Smooth muscle cell (in vitro differentiated cells): Measurements from ENCODE around the gene LINGO3. TPM values are rescaled to one million over a fixed set of nuclear protein-coding genes. Genes with fewer than 3 reads are reported as not detected.

Experiments
- DNase-seq: peaks from one replicate; lab custom pipeline; 2025; ENCODE audit not compliant: unreplicated experiment; lab: John Stamatoyannopoulos, UW
- H2AFZ ChIP-seq: fragments of 200-600 bp; sonication (generic); 2 replicates; pipeline ENCODE4 v1.6.0; 2016; ENCODE audit warnings: antibody characterized with exemption, low read depth, mild to moderate bottlenecking
- H3F3A ChIP-seq: fragments of 200-600 bp; sonication (generic); 2 replicates; pipeline ENCODE4 v1.6.0; 2017; ENCODE audit warnings: antibody characterized with exemption, low read depth
- H3K27ac ChIP-seq: fragments of 200-600 bp; sonication (generic); 2 replicates; pipeline ENCODE4 v1.5.1; 2016; ENCODE audit warnings: low read depth, mild to moderate bottlenecking
- H3K27me3 ChIP-seq: fragments of 200-600 bp; sonication (generic); 2 replicates; pipeline ENCODE4 v1.6.1; 2016; ENCODE audit warnings: low read depth, mild to moderate bottlenecking
- H3K36me3 ChIP-seq: fragments of 200-600 bp; sonication (generic); 2 replicates; pipeline ENCODE4 v1.5.1; 2016; ENCODE audit warnings: low read depth
- H3K4me1 ChIP-seq: fragments of 200-600 bp; sonication (generic); 2 replicates; pipeline ENCODE4 v1.5.1; 2016; ENCODE audit warnings: low read depth
- H3K4me2 ChIP-seq: fragments of 200-600 bp; sonication (generic); 2 replicates; pipeline ENCODE4 v1.6.0; 2016; ENCODE audit warnings: mild to moderate bottlenecking
- H3K4me3 ChIP-seq: fragments of 200-600 bp; sonication (generic); 2 replicates; pipeline ENCODE4 v1.5.1; 2016; ENCODE audit warnings: mild to moderate bottlenecking
- H3K79me2 ChIP-seq: fragments of 200-600 bp; sonication (generic); 2 replicates; pipeline ENCODE4 v1.6.0; 2016; ENCODE audit warnings: low read depth, mild to moderate bottlenecking
- H3K9ac ChIP-seq: fragments of 200-600 bp; sonication (generic); 2 replicates; pipeline ENCODE4 v1.6.0; 2016; ENCODE audit warnings: low read depth
- H3K9me3 ChIP-seq: fragments of 200-600 bp; sonication (generic); replicated peaks from 2 replicates; pipeline ENCODE4 v1.5.1; 2016; ENCODE audit warnings: low read depth
- H4K20me1 ChIP-seq: fragments of 200-600 bp; sonication (generic); 2 replicates; pipeline ENCODE4 v1.6.0; 2016; ENCODE audit warnings: low read depth
- CTCF ChIP-seq: fragments of 200-600 bp; sonication (generic); IDR thresholded peaks from 2 replicates; pipeline ENCODE4 v1.5.1; 2017; ENCODE audit warnings: borderline replicate concordance, mild to moderate bottlenecking, antibody characterized with exemption; ENCODE audit not compliant: insufficient read depth, poor library complexity, severe bottlenecking
- WGBS: methylation state at CpG from one replicate; pipeline ENCODE4 v1.1.7; 2016; ENCODE audit warnings: low lambda C conversion rate; 5-methylcytosine and 5-hydroxymethylcytosine counted together
- polyA plus RNA-seq: library from polyadenylated mRNA; unstranded; fragments of >200 nt; fragmentation: Nextera tagmentation; extraction: Ambion mirVana; gene quantifications from 2 replicates; pipeline ENCODE4 v1.2.1, GENCODE V29; 2016
- total RNA-seq: library from RNA; depleted of rRNA; stranded (reverse); fragments of >200 nt; gene quantifications from 2 replicates; pipeline ENCODE4 v1.2.3, GENCODE V29; 2014

Gene LINGO3
- total and polyA plus RNA-seq, 2 experiments from 2014 or later: 0.31 TPM; not detected in 1

GRCh38 chr19:2354670-2355069, 46.7 kb upstream of the LINGO3 start:
- Histone ChIP-seq H3K4me2 (no peak overlapping the region), H3K27me3 (peaks cover 10% of the 10 kb centered on the region), H3K27ac (no peak overlapping the region), H4K20me1 (no peaks in the 10 kb centered on the region), H2AFZ (no peak overlapping the region), H3K79me2 (no peaks in the 10 kb centered on the region), H3K36me3 (no peaks in the 10 kb centered on the region), H3K9me3 (no peaks in the 10 kb centered on the region), H3F3A (no peaks in the 10 kb centered on the region), H3K4me3 (no peak overlapping the region), H3K9ac (no peak overlapping the region), H3K4me1 (no peaks in the 10 kb centered on the region)
- TF ChIP-seq CTCF: no peak
- DNase-seq: no peak
- WGBS: 93% methylated on average over 16 of the region's 17 CpGs

GRCh38 chr19:2353887-2354592, 46.1 kb upstream of the LINGO3 start:
- Histone ChIP-seq H3F3A (no peaks in the 10 kb centered on the region), H3K9ac (no peak overlapping the region), H3K4me1 (no peaks in the 10 kb centered on the region), H3K4me2 (no peak overlapping the region), H4K20me1 (no peaks in the 10 kb centered on the region), H3K79me2 (no peaks in the 10 kb centered on the region), H3K27me3 (peaks cover 4% of the 10 kb centered on the region), H3K9me3 (no peaks in the 10 kb centered on the region), H3K36me3 (no peaks in the 10 kb centered on the region), H3K4me3 (no peak overlapping the region), H2AFZ (no peak overlapping the region), H3K27ac (no peak overlapping the region)
- no peak for DNase-seq
- TF ChIP-seq CTCF: no peak
- 96% methylated on average over 32 of the region's 34 CpGs for WGBS

GRCh38 chr19:2353159-2353886, 45.4 kb upstream of the LINGO3 start:
- no peak for DNase-seq
- Histone ChIP-seq H3K9me3 (no peaks in the 10 kb centered on the region), H3K27ac (no peak overlapping the region), H4K20me1 (no peaks in the 10 kb centered on the region), H3K4me3 (no peak overlapping the region), H3K79me2 (no peaks in the 10 kb centered on the region), H3K9ac (no peak overlapping the region), H3K4me1 (no peaks in the 10 kb centered on the region), H3K27me3 (no peaks in the 10 kb centered on the region), H3K4me2 (no peak overlapping the region), H2AFZ (no peak overlapping the region), H3K36me3 (no peaks in the 10 kb centered on the region), H3F3A (no peaks in the 10 kb centered on the region)
- 95% methylated on average over 37 of the region's 45 CpGs for WGBS
- TF ChIP-seq CTCF: no peak
